ENCODE measurements around the gene ZNF132.

GRCh38 chr19:58406818-58407657 is 32.9 kb downstream of the ZNF132 start:
- TF ChIP-seq CTCF (conservative IDR thresholded peaks at IDR 0.05; ENCODE audit: low read depth in 2 of 2) = peak; percentile 44 to 46
- TF ChIP-seq EZH2 (IDR thresholded peaks at IDR 0.05; ENCODE audit: low read depth, unreplicated experiment) = no peak
- TF ChIP-seq ETS1 (IDR thresholded peaks at IDR 0.05) = no peak
- TF ChIP-seq POLR2AphosphoS5 (IDR thresholded peaks at IDR 0.05; ENCODE audit: low read depth) = no peak
- no peak for TF ChIP-seq JUNB (IDR thresholded peaks at IDR 0.05; ENCODE audit: unreplicated experiment)
- TF ChIP-seq REST (IDR thresholded peaks at IDR 0.05; ENCODE audit: unreplicated experiment) = no peak
- TF ChIP-seq EZH2phosphoT487 (IDR thresholded peaks at IDR 0.05; ENCODE audit: unreplicated experiment) = no peak
- no peak for TF ChIP-seq CREB1 (CRISPR knock-in tag; IDR thresholded peaks at IDR 0.05; ENCODE audit: low read depth)
- no peak for TF ChIP-seq NANOG (IDR thresholded peaks at IDR 0.05; ENCODE audit: borderline replicate concordance)
